NK-92 (cell line): Measurements from ENCODE around the gene TFDP1.
"Not testable (repeated sequence)": the region's sequence is repeated elsewhere in the genome, so short reads cannot be mapped to it uniquely, and the experiment has no call there.

Source experiments
- DNase-seq: peaks from one replicate; lab custom pipeline; 2025; ENCODE audit not compliant: unreplicated experiment; lab: John Stamatoyannopoulos, UW

The TFDP1 gene

GRCh38 chr13:113566227-113566561 lies 18.4 kb upstream of the TFDP1 start:
- no peak for DNase-seq

DNA sequence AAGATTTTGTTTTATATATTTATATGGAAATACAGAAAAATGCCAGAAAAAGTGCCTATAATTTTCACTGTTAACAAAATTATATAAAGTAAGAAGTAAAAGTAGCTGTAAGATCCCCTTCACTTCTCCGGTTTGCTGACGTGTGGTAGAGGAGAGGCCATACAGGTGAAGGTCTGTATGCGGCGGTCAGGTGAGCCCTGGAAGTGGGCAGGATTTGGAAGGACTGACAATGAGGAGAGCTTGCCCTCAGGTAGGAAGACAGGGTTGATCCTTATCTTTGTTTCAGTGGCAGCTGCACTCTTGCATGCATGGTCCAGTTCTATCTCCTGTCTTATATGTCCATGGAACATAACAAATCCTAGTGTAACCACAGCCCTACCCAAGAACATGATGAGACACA lies 16.9 kb upstream of the TFDP1 start:
- DNase-seq = no peak

GRCh38 chr13:113573065-113573464 lies 11.5 kb upstream of the TFDP1 start:
- no peak for DNase-seq

DNA sequence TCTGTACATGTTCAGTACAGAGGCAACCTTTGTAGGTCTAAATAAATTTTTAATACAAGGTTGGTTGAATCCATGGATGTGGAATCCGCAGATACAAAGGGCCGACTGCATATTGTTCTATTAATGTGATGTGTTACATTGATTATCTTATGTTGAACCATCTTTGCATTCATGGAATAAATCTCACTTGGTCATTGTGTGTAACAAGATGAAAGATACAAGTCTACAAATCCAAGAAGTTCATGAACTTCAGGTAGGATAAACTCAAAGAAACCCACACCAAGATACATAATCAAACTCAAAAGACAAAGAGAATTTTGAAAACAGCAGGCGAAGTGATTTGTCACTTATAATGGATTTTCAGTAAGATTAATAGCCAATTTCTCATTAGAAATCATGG lies 8.0 kb upstream of the TFDP1 start:
- DNase-seq = no peak

DNA sequence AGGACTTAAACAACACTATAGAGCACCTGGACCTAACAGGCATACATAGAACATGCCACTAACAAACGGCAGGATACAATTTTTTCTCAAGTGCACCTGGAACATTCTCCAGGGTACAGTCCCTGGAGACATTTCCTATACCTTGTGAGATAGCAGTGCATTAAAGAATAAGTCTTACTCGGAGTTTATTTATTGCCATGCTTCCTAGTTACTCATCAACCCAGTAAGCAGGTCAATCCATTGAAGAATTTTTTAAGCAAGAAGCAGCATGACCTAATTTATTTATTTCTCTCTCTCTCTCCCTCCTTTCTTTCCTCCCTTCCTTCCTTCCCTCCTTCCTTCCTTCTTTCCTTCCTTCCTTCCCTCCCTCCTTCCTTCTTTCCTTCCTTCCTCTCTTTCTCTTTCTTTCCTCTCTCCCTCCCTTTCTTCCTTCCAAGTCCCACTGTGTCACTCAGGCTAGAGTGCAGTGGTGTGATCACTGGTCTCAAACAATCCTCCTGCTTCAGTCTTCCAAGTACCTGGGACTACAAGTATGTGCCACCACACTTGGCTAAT lies 6.6 kb upstream of the TFDP1 start:
- no peak for DNase-seq

- DNase-seq = no peak
Measured at GRCh38 chr13:113579686-113580085, 4.9 kb upstream of the TFDP1 start.

GRCh38 chr13:113581871-113582270 lies 2.7 kb upstream of the TFDP1 start:
- no peak for DNase-seq

GRCh38 chr13:113582841-113583631 lies 1.5 kb upstream of the TFDP1 start:
- DNase-seq = no peak

- DNase-seq = no peak
Measured at GRCh38 chr13:113584870-113585671, 518 bp downstream of the TFDP1 start.

- DNase-seq = no peak
Measured at GRCh38 chr13:113585896-113586295, 1.3 kb downstream of the TFDP1 start.

DNA sequence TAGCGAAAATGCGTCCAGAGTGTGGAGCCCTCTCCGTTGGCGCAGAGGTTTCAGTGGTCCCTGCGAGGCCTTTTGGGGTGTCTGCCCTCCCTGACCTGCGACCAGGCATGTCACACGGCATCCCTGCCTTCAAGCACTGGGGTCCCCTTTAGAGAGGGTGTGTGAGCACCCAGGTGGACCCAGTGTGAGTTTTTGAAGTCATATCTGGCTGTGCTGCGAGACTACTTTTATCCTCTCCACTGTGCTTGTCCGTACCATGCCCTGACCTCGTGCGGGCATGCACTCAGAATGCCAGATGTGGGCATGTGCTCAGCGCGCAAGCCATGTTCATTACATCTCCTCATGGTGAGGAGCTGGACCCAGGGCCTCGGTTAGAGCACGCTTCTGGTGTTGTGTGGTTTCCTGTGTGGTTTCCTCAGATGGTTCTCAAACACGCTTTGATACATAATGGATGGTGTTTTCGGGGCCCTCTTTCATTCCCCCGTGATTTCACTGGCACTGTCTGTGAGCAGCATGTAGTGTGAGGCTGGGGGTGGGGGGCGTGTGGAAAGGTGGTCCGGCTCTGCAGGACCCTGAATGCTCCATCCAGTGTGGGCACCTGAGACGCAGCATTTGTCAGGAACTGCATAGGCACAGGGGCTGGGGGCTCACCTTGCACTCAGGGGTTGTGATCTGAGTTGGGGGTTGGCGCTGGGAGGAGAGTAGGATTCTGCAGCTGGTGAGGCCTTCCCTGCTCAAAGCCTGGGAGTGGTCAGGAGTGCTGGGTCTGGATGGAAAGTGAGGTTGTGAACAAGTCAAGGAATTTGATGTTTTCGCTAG lies 2.3 kb downstream of the TFDP1 start:
- DNase-seq = no peak

GRCh38 chr13:113588394-113589111 lies 4.0 kb downstream of the TFDP1 start:
- DNase-seq = no peak

DNA sequence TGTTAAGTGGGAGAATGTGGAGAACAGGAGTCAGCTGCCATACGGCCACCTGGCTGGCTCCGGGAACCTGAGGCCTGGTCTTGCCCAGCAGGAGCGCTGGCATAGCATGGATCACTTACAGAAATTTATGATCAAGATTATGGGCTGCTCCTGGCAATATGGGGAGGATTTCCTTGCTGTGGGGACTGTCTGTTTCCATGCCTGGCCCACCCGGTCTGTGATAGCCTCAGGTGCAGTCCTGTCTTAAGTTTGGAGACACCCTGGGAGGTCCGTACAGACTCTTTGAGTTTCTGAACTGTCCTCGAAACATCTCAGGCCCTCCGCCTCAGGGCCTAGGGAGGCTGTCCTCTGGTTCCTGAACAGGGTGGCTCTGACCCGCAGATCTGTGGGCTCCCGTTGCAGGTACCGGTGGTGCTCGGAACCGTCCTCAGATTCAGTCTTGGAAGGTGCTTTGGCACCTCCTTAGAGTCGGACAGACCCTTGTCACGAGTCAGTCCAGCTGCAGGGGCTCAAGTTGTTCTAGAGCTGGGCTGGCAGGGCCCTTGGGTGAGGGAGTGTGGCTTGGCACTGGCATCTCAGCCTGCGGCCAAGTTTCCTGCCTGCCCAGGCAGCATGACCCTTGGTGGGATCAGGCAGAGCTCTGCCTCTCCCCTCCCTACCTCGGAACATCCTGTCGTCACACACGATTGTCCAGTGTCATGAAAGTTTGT lies 4.9 kb downstream of the TFDP1 start:
- DNase-seq = no peak

GRCh38 chr13:113589961-113590339 lies 5.4 kb downstream of the TFDP1 start:
- DNase-seq = no peak

- no peak for DNase-seq
Measured at GRCh38 chr13:113591750-113592149, 7.2 kb downstream of the TFDP1 start.

- no peak for DNase-seq
Measured at GRCh38 chr13:113592571-113592970, 8.0 kb downstream of the TFDP1 start.

GRCh38 chr13:113594066-113594821 lies 9.7 kb downstream of the TFDP1 start:
- not testable (repeated sequence) for DNase-seq

DNA sequence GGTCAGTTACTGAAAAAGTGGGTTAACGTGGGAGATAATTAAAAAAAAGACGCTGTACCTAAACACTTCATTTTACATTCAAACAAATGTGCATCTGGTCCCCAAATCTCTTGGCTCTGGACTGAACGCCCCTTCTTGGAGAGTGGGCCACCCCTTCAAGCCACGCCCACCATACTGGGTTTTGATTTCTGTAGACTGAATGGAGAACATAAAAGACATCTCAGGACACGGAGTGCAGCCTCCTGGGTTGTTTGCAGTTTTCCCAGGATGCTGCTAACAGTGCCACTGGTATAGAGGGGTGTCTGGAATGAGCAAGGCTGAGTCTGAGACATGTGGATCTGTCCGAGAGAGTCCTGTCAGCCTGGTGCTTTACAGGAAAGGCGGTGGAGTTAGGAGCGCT lies 10.6 kb downstream of the TFDP1 start:
- no peak for DNase-seq
